ENCODE measurements around the gene SOX1. TPM values are rescaled to one million over a fixed set of nuclear protein-coding genes. Genes with fewer than 3 reads are reported as not detected.

Gene SOX1
- total and polyA plus RNA-seq, 4 donors, result 0.09 TPM; not detected in 3

DNA sequence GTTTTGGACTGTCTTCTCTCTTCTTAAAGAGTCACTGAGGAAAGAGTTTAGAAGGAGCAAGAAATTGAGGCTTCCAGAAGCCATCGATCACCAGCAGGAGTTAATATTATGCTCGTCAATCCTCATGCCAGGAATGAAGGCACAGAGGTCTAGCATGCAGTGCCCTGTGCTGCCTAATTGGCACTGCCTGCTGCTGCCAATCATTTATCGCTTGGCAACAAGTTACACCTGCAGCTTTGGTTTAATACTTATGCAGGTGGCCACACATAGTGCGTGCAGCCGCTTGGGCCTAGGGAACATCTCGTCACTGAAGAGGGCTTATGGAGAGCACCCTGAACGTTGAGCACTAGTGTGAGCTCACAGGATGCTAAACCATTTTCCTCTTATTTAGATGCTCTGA lies 2.7 kb upstream of the SOX1 start:
- H3K9me3 ChIP-seq (ENCODE audit: control insufficient read depth in 4 of 4, insufficient read depth in 3 of 4, low read length in 3 of 4), result peaks cover 0 to 17% (median 0%) of the 10 kb centered on the region in 4 donors
- 13 to 15% methylated on average over 7 of the region's 7 CpGs for WGBS, 2 donors
- no peak for DNase-seq
- peaks cover 53 to 75% (median 66%) of the 10 kb centered on the region in 3 donors for H3K27me3 ChIP-seq (ENCODE audit: control insufficient read depth in 3 of 3, insufficient read depth in 3 of 3, low read length in 2 of 3)
- no peak overlapping the region for H3K4me3 ChIP-seq
- H3K4me1 ChIP-seq (ENCODE audit: control insufficient read depth in 5 of 5, insufficient read depth in 5 of 5, low read length in 5 of 5), result peaks cover 0 to 17% (median 3%) of the 10 kb centered on the region in 5 donors
- H3K27ac ChIP-seq (ENCODE audit: low read depth in 1 of 2, low read length in 1 of 2), result no peak overlapping the region
- ATAC-seq (ENCODE audit: insufficient read depth, low FRiP score), result no peak
- no peak overlapping the region for H3K9ac ChIP-seq (ENCODE audit: insufficient read depth in 1 of 2, low read length in 2 of 2)
- TF ChIP-seq, protein P1, sequence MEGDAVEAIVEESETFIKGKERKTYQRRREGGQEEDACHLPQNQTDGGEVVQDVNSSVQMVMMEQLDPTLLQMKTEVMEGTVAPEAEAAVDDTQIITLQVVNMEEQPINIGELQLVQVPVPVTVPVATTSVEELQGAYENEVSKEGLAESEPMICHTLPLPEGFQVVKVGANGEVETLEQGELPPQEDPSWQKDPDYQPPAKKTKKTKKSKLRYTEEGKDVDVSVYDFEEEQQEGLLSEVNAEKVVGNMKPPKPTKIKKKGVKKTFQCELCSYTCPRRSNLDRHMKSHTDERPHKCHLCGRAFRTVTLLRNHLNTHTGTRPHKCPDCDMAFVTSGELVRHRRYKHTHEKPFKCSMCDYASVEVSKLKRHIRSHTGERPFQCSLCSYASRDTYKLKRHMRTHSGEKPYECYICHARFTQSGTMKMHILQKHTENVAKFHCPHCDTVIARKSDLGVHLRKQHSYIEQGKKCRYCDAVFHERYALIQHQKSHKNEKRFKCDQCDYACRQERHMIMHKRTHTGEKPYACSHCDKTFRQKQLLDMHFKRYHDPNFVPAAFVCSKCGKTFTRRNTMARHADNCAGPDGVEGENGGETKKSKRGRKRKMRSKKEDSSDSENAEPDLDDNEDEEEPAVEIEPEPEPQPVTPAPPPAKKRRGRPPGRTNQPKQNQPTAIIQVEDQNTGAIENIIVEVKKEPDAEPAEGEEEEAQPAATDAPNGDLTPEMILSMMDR (IDR thresholded peaks at IDR 0.05; ENCODE audit: control extremely low read depth, extremely low read depth), result no peak
- no peaks in the 10 kb centered on the region for H3K36me3 ChIP-seq (ENCODE audit: control insufficient read depth in 4 of 4, insufficient read depth in 4 of 4, low read length in 4 of 4)

DNA sequence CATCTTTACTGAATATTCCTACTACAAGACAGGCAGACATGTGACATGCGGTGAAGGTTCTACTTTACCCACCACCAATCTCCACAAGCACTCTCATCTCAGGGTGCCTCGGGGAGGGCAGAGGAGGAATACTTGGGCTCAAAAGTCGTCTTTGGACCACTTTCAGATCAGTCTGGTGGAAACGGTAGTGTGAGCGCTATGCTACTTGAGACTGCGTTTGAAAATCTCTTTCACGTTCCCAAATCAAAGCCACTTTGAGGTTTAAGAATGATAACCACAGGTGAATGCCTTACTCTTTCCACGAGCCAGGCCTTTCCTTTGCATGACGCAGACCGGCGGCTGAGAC lies 1.5 kb upstream of the SOX1 start:
- ATAC-seq (ENCODE audit: insufficient read depth, low FRiP score), result no peak
- no peak for DNase-seq
- H3K4me1 ChIP-seq (ENCODE audit: control insufficient read depth in 5 of 5, insufficient read depth in 5 of 5, low read length in 5 of 5), result peaks cover 0 to 17% (median 3%) of the 10 kb centered on the region in 5 donors

DNA sequence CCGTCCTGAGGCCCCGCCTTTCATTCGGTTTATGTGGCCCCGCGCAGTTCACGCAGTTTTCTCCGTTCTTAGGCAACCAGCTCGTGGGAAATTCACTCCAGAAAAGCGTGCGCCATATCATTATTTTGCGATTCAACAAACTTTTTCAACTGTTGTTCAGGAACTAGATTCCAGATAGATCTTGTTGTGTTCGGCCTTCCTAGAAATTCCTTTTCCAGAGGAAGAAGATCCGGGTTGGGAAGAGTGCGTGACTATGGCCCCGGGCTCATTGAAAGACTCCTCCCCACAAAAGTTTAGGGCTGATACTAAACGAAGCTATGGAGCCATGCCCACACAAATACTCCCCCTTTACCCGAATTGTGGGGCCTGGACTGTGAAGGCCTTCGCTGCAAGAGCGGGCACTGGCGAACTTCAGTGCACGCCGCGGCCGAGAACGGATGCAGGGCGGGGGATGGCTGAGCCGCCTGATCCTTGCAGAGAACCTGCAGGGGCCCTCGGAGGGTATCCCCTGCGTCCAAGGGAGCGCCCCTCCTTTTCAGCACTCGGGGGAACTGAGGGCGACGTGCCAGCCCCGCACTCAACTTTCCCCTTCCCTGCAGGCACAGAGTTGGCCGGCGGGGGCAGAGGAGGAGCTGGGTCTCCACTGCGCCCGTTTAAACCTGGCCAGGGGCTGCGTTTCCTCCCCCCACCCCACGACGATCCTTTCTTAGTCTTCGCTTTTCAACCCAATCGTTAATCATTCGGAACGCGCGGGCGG lies 904 bp upstream of the SOX1 start:
- H3K27me3 ChIP-seq (ENCODE audit: control insufficient read depth in 3 of 3, insufficient read depth in 3 of 3, low read length in 2 of 3), result peaks cover 43 to 74% (median 67%) of the 10 kb centered on the region in 3 donors
- H3K27ac ChIP-seq (ENCODE audit: low read depth in 1 of 2, low read length in 1 of 2), result no peak overlapping the region
- H3K4me1 ChIP-seq (ENCODE audit: control insufficient read depth in 5 of 5, insufficient read depth in 5 of 5, low read length in 5 of 5), result peaks cover 0 to 17% (median 3%) of the 10 kb centered on the region in 5 donors
- DNase-seq (no peak), ATAC-seq (ENCODE audit: insufficient read depth, low FRiP score) (no peak)
- TF ChIP-seq, protein P1 (IDR thresholded peaks at IDR 0.05; ENCODE audit: control extremely low read depth, extremely low read depth), result no peak
- H3K9ac ChIP-seq (ENCODE audit: insufficient read depth in 1 of 2, low read length in 2 of 2), result no peak overlapping the region
- WGBS, 2 donors, result 4 to 6% methylated on average over 47 to 48 of the region's 48 CpGs
- H3K9me3 ChIP-seq (ENCODE audit: control insufficient read depth in 4 of 4, insufficient read depth in 3 of 4, low read length in 3 of 4), result peaks cover 0 to 19% (median 0%) of the 10 kb centered on the region in 4 donors
- H3K36me3 ChIP-seq (ENCODE audit: control insufficient read depth in 4 of 4, insufficient read depth in 4 of 4, low read length in 4 of 4), result no peaks in the 10 kb centered on the region
- H3K4me3 ChIP-seq, result no peak overlapping the region

More for the DNA sequence above, 1.5 kb upstream of the SOX1 start:
- Histone ChIP-seq H3K27ac (ENCODE audit: low read depth in 1 of 2, low read length in 1 of 2) (no peak overlapping the region), H3K27me3 (ENCODE audit: control insufficient read depth in 3 of 3, insufficient read depth in 3 of 3, low read length in 2 of 3) (peaks cover 42 to 74% (median 66%) of the 10 kb centered on the region in 3 donors), H3K9me3 (ENCODE audit: control insufficient read depth in 4 of 4, insufficient read depth in 3 of 4, low read length in 3 of 4) (peaks cover 0 to 18% (median 0%) of the 10 kb centered on the region in 4 donors), H3K36me3 (ENCODE audit: control insufficient read depth in 4 of 4, insufficient read depth in 4 of 4, low read length in 4 of 4) (no peaks in the 10 kb centered on the region), H3K4me3 (no peak overlapping the region), H3K9ac (ENCODE audit: insufficient read depth in 1 of 2, low read length in 2 of 2) (no peak overlapping the region)
- TF ChIP-seq, protein P1 (IDR thresholded peaks at IDR 0.05; ENCODE audit: control extremely low read depth, extremely low read depth), result no peak
- 3 to 5% methylated on average over 11 of the region's 11 CpGs for WGBS, 2 donors

Data from lung (tissue), 12 donors.